Esophagus squamous epithelium (tissue), 5 donors: ENCODE results near the gene DOK3. TPM values are rescaled to one million over a fixed set of nuclear protein-coding genes. Genes with fewer than 3 reads are reported as not detected.
A peak's percentile ranks its signal among the peaks of the same experiment; 100 is the strongest.

Experiments
- DNase-seq: peaks from one replicate; lab custom pipeline; 2025; lab: John Stamatoyannopoulos, UW
- H3K27ac ChIP-seq, 4 donors: fragments of 200-600 bp; sonication (generic); one replicate each; pipeline ENCODE4 v1.5.1; 2016 to 2019; ENCODE audit warnings: mild to moderate bottlenecking in 1 of 4
- H3K27me3 ChIP-seq, 4 donors: fragments of 200-600 bp; sonication (generic); 1 replicate in 3 of 4; 2 replicates in 1 of 4; pipeline versions ENCODE4 v1.5.1 to v1.6.0; 2017 to 2021; ENCODE audit warnings: antibody characterized with exemption in 1 of 4
- H3K36me3 ChIP-seq, 3 donors: fragments of 200-600 bp; sonication (generic); one replicate each; pipeline ENCODE4 v1.5.1; 2016 to 2019
- H3K4me1 ChIP-seq, 3 donors: fragments of 200-600 bp; sonication (generic); one replicate each; pipeline ENCODE4 v1.5.1; 2017 to 2019
- H3K4me3 ChIP-seq, 4 donors: fragments of 200-600 bp; sonication (generic); 1 replicate in 3 of 4; 2 replicates in 1 of 4; pipeline ENCODE4 v1.5.1; 2016 to 2019; ENCODE audit warnings: mild to moderate bottlenecking in 2 of 4, moderate library complexity in 1 of 4
- H3K9me3 ChIP-seq, 3 donors: fragments of 200-600 bp; sonication (generic); one replicate each; pipeline ENCODE4 v1.5.1; 2016 to 2019
- POLR2A ChIP-seq, 4 donors: fragments of 450-650 bp; IDR thresholded peaks; one replicate each; pipeline ENCODE4 v1.6.1; 2017; ENCODE audit warnings: antibody characterized with exemption in 4 of 4, mild to moderate bottlenecking in 4 of 4, moderate library complexity in 3 of 4
- WGBS, 2 donors: methylation state at CpG; one replicate each; pipeline ENCODE4 v1.1.5; 2018; 5-methylcytosine and 5-hydroxymethylcytosine counted together
- intact Hi-C: fragments of 100-400 bp; cut with DNase I; formaldehyde crosslinking; loops from one replicate; pipeline ENCODE4 v1.15.0; 2022
- total RNA-seq, 4 donors: library from RNA; depleted of rRNA; stranded (reverse); fragments of >200 nt; gene quantifications; one replicate each; pipeline ENCODE4 v1.1.0, GENCODE V29; 2016
- TF ChIP-seq, protein P1 (sequence below), 6 experiments: fragments of 450-650 bp in 4 of 6; fragments of 200-600 bp in 2 of 6; sonication (generic) in 2 of 6; IDR thresholded peaks; one replicate each; pipeline ENCODE4 v1.5.1; 2016 to 2019; ENCODE audit warnings: antibody characterized with exemption in 6 of 6, mild to moderate bottlenecking in 4 of 6, moderate library complexity in 4 of 6
- donor health status: DM: yes; HTN: yes; CAD: no.

Gene DOK3
- total RNA-seq, 4 donors from 2014 or later: 2.4 to 7.2 (median 4.4) TPM

DNA sequence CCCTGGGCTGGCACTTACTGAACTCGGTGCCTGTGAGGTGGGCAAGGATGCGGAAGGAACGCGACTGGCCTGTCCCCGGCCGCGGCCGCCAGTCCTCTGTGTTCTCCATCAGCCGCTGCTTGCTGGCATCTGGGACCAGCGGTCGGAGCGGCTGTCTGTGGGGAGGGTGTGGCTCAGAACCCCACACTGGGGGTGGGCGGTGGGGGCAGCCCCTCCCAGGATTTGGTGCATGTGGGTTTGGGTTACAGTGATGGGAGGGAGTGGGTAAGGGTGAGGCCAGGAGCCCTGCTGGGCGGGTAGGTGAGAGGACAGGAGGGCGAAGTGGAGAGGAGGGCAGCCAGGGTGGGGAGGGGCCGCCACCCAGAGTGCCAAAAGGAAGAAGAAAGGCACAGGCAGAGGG lies 18.6 kb downstream of the DOK3 start:
- Histone ChIP-seq H3K27me3 (no peaks in the 10 kb centered on the region), H3K36me3 (peaks cover 20 to 69% (median 24%) of the 10 kb centered on the region in 3 donors), H3K4me1 (peaks cover 19 to 52% (median 38%) of the 10 kb centered on the region in 3 donors), H3K4me3 (no peak overlapping the region), H3K27ac (peak overlapping the region in 2 of 4 donors; percentile 96 to 98), H3K9me3 (no peaks in the 10 kb centered on the region)
- no peak for DNase-seq
- no peak for TF ChIP-seq POLR2A (IDR thresholded peaks at IDR 0.05)
- TF ChIP-seq, protein P1, sequence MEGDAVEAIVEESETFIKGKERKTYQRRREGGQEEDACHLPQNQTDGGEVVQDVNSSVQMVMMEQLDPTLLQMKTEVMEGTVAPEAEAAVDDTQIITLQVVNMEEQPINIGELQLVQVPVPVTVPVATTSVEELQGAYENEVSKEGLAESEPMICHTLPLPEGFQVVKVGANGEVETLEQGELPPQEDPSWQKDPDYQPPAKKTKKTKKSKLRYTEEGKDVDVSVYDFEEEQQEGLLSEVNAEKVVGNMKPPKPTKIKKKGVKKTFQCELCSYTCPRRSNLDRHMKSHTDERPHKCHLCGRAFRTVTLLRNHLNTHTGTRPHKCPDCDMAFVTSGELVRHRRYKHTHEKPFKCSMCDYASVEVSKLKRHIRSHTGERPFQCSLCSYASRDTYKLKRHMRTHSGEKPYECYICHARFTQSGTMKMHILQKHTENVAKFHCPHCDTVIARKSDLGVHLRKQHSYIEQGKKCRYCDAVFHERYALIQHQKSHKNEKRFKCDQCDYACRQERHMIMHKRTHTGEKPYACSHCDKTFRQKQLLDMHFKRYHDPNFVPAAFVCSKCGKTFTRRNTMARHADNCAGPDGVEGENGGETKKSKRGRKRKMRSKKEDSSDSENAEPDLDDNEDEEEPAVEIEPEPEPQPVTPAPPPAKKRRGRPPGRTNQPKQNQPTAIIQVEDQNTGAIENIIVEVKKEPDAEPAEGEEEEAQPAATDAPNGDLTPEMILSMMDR (IDR thresholded peaks at IDR 0.05): no peak
- WGBS, 2 donors: 85 to 89% methylated on average over 10 to 11 of the region's 16 CpGs
- intact Hi-C loops: loop anchor here (10.0 kb wide), 1 partner anchor 176 kb away; the partner anchor contains the start of gene MXD3

DNA sequence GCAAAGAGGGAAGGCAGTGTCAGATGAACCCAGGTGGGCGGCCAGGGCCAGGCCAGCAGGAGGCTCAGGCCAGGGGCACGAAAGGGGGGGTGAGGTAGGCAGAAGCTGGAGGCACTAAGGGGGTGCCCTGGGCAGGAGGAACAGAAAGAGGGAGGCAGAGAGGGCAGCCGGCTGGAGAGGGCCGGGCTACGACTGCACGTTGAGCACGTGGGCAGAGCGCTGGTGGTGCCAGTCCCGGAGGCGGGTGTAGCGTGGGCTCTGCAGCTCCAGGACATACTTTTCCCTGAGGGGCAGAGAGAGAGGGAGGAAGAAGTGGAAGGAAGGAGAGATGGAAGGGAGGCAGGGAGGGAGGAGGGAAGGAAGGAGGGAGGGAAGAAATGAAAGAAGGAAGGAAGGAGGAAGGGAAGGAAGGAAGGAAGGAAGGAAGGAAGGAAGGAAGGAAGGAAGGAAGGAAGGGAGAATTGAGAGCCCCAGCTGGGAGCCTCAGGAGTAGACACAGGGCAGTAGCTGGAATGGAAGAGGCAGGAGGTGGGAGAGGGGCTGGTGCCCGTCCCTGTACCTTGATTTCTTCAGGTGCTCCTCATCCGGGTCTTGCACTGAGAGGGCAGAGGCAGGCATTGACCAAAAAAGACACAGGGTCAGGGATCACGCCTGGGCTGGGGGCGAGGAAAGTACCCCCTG lies 19.2 kb downstream of the DOK3 start:
- Histone ChIP-seq H3K27ac (peak overlapping the region in 2 of 4 donors; percentile 96 to 98), H3K9me3 (no peaks in the 10 kb centered on the region), H3K27me3 (no peaks in the 10 kb centered on the region), H3K4me1 (peaks cover 17 to 47% (median 32%) of the 10 kb centered on the region in 3 donors), H3K4me3 (no peak overlapping the region), H3K36me3 (peaks cover 20 to 74% (median 24%) of the 10 kb centered on the region in 3 donors)
- 75 to 76% methylated on average over 13 to 15 of the region's 15 CpGs for WGBS, 2 donors
- TF ChIP-seq, protein P1 (IDR thresholded peaks at IDR 0.05): no peak
- TF ChIP-seq POLR2A (IDR thresholded peaks at IDR 0.05): no peak
- intact Hi-C loops: loop anchor here (10.0 kb wide), 1 partner anchor 176 kb away; the partner anchor contains the start of gene MXD3
- no peak for DNase-seq

DNA sequence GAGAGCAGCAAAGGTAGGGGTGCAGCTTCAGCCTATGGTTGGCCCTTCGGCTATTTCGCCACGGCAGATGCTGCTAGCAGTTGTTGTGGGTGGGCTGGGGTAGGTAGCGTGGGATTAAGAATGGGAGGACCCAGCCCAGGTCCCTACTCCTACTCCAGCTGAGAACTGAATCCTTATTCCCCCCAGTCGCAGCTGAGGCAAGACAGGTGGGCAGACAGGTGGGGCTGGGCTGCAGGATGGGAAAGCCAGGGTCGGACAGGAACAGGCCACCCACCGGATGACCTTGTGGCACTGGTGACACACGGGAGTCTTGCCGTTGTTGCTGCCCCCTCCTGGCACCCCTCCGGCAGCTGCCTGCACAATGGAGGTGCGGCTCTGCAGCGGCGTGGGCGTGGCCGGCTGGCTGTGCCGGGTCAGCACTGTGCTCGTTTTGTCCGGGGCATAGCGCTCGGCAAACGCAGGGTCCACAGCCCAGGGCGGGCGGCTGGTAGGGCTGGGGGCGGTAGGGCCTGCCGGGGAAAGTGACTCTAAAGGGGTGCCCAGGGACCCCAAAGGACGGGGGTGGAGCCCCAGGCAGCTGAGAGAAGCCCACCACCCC lies 20.4 kb downstream of the DOK3 start:
- H3K27ac ChIP-seq: peak overlapping the region in 1 of 4 donors; percentile 32
- DNase-seq: no peak
- H3K9me3 ChIP-seq: no peaks in the 10 kb centered on the region
- H3K27me3 ChIP-seq: no peaks in the 10 kb centered on the region
- no peak overlapping the region for H3K4me3 ChIP-seq
- intact Hi-C loops: no loop called here
- WGBS, 2 donors: 80 to 96% methylated on average over 4 to 6 of the region's 26 CpGs
- H3K36me3 ChIP-seq: peaks cover 20 to 84% (median 24%) of the 10 kb centered on the region in 3 donors
- H3K4me1 ChIP-seq: peaks cover 5 to 42% (median 20%) of the 10 kb centered on the region in 3 donors
- TF ChIP-seq, protein P1 (IDR thresholded peaks at IDR 0.05): no peak
- TF ChIP-seq POLR2A (IDR thresholded peaks at IDR 0.05): no peak

DNA sequence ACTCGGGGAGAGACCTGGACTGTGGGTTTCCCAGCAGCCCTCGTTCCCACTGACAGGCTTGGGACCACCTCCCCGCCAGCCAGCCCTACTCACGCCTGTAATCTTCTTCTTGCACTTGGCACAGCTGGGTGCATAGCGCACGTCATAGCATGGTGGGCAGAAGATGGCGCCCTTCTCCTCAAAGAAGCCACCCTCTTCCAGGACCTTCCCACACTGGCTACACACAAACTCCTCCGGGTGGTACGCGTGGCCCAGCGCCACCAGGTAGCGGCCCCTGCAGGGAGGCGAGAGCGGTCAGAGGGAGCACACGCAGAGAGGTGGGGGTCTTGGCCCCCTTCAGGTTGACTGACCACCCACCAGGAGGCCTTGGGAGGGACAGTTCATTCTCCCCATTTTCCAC lies 21.7 kb downstream of the DOK3 start:
- Histone ChIP-seq H3K36me3 (peaks cover 23 to 96% (median 24%) of the 10 kb centered on the region in 3 donors), H3K4me3 (no peak overlapping the region), H3K9me3 (no peaks in the 10 kb centered on the region), H3K27ac (peak overlapping the region in 1 of 4 donors; percentile 3), H3K27me3 (no peaks in the 10 kb centered on the region), H3K4me1 (peaks cover 0 to 36% (median 8%) of the 10 kb centered on the region in 3 donors)
- DNase-seq: no peak
- TF ChIP-seq, protein P1 (IDR thresholded peaks at IDR 0.05): peak in 1 of 6 experiments; percentile 18
- no peak for TF ChIP-seq POLR2A (IDR thresholded peaks at IDR 0.05)
- 75 to 87% methylated on average over 4 to 10 of the region's 15 CpGs for WGBS, 2 donors
- intact Hi-C loops: no loop called here

DNA sequence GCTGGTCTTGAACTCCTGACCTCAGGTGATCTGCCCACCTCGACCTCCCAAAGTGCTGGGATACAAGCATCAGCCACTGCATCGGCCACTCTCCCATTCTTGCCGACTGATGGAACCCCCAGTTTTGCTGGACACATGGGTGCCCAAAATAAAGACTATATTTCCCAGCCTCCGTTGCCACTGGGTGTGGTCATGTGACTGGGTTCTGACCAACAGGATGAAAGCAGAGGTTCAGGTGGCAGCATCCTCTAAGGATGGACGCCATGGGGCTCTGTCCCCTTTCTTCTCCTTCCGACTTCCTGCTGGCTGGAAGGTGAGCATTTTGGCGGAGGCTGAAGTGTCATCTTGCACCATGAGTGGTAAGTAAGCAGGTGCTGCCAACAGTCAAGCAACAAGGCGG lies 22.5 kb downstream of the DOK3 start:
- intact Hi-C loops: no loop called here
- no peak for TF ChIP-seq POLR2A (IDR thresholded peaks at IDR 0.05)
- TF ChIP-seq, protein P1 (IDR thresholded peaks at IDR 0.05): no peak
- Histone ChIP-seq H3K27me3 (no peaks in the 10 kb centered on the region), H3K36me3 (peaks cover 19 to 91% (median 24%) of the 10 kb centered on the region in 3 donors), H3K9me3 (no peaks in the 10 kb centered on the region), H3K27ac (no peak overlapping the region), H3K4me3 (no peak overlapping the region), H3K4me1 (peaks cover 0 to 27% (median 2%) of the 10 kb centered on the region in 3 donors)
- no peak for DNase-seq
- 86 to 100% methylated on average over 1 to 7 of the region's 8 CpGs for WGBS, 2 donors
